ENCODE measurements around the gene MKLN1.

The MKLN1 gene

GRCh38 chr7:131524115-131524514, 196.4 kb downstream of the MKLN1 start:
- no peak overlapping the region for H3K27ac ChIP-seq
- no peak overlapping the region for H3K4me3 ChIP-seq
- TF ChIP-seq CTCF (IDR thresholded peaks at IDR 0.05): no peak
- no peak for DNase-seq (ENCODE audit: low spot score)

GRCh38 chr7:131524703-131525102, 197.0 kb downstream of the MKLN1 start:
- H3K4me3 ChIP-seq: no peak overlapping the region
- no peak for TF ChIP-seq CTCF (IDR thresholded peaks at IDR 0.05)
- no peak for DNase-seq (ENCODE audit: low spot score)
- no peak overlapping the region for H3K27ac ChIP-seq

GRCh38 chr7:131525820-131526219, 198.1 kb downstream of the MKLN1 start:
- no peak overlapping the region for H3K4me3 ChIP-seq
- TF ChIP-seq CTCF (IDR thresholded peaks at IDR 0.05): no peak
- DNase-seq (ENCODE audit: low spot score): no peak
- no peak overlapping the region for H3K27ac ChIP-seq

- no peak for DNase-seq (ENCODE audit: low spot score)
- TF ChIP-seq CTCF (IDR thresholded peaks at IDR 0.05): no peak
- H3K27ac ChIP-seq: no peak overlapping the region
- H3K4me3 ChIP-seq: no peak overlapping the region
Observed at GRCh38 chr7:131527456-131527855, 199.8 kb downstream of the MKLN1 start.

- no peak for DNase-seq (ENCODE audit: low spot score)
- no peak overlapping the region for H3K4me3 ChIP-seq
- peak overlapping the region in 1 of 2 donors; percentile 58 for H3K27ac ChIP-seq
- no peak for TF ChIP-seq CTCF (IDR thresholded peaks at IDR 0.05)
Observed at GRCh38 chr7:131529179-131529578, 201.5 kb downstream of the MKLN1 start.

- no peak for DNase-seq (ENCODE audit: low spot score)
- no peak for TF ChIP-seq CTCF (IDR thresholded peaks at IDR 0.05)
- Histone ChIP-seq H3K27ac (peak overlapping the region in 1 of 2 donors; percentile 16), H3K4me3 (no peak overlapping the region)
Observed at GRCh38 chr7:131529617-131530016, 201.9 kb downstream of the MKLN1 start.

GRCh38 chr7:131530137-131530536, 202.5 kb downstream of the MKLN1 start:
- no peak for TF ChIP-seq CTCF (IDR thresholded peaks at IDR 0.05)
- no peak overlapping the region for H3K4me3 ChIP-seq
- H3K27ac ChIP-seq: peak overlapping the region in 1 of 2 donors; percentile 16
- DNase-seq (ENCODE audit: low spot score): no peak
